MM.1S (cell line): ENCODE results near the gene TPD52L1.

Source experiments
- CTCF ChIP-seq: fragments of 300-600 bp; sonication (generic); IDR thresholded peaks from 2 replicates; pipeline ENCODE4 v1.5.1; 2016; ENCODE audit warnings: antibody characterized with exemption, low read length, mixed read lengths
- EZH2 ChIP-seq: fragments of 300-600 bp; sonication (generic); optimal IDR thresholded peaks from 2 replicates; pipeline ENCODE3; 2017; ENCODE audit warnings: low read depth, mild to moderate bottlenecking, antibody characterized with exemption, low read length, mixed read lengths
- EZH2phosphoT487 ChIP-seq: fragments of 300-600 bp; sonication (generic); IDR thresholded peaks from 2 replicates; pipeline ENCODE4 v1.6.1; 2018; ENCODE audit warnings: antibody characterized with exemption, low read length

DNA sequence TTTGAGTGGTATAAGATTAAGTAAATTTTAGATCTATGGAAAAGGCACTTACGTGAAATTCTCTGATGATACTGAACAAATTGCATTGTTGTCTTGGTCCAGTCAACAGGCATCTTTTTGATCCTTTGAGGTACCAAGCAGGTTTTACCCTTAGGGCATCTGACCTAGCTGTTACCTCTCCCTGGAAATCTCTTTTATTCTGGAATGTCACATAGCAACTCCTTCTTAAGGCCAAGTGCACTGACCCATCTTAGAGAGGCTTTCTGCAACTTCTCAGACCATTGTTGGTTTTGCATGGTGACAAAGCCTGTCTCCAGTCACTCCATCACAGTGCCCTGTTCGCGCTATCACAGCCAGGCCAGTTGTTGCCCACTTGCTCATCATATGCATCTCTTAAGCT is 42.0 kb downstream of the TPD52L1 start:
- TF ChIP-seq CTCF: no peak
- no peak for TF ChIP-seq EZH2
- no peak for TF ChIP-seq EZH2phosphoT487
